ENCODE data around the gene C1GALT1C1. TPM values are rescaled to one million over a fixed set of nuclear protein-coding genes. Genes with fewer than 3 reads are reported as not detected.
"Not testable (repeated sequence)": the region's sequence is repeated elsewhere in the genome, so short reads cannot be mapped to it uniquely, and the experiment has no call there.

The C1GALT1C1 gene
- polyA plus RNA-seq, 1 experiment: 28.2 TPM

GRCh38 chrX:120653000-120653399 lies 23.1 kb upstream of the C1GALT1C1 start:
- POLR2A ChIA-PET: no interaction called here
- Histone ChIP-seq H3K4me3 (ENCODE audit: low read depth, low read length) (no peak overlapping the region), H3K27me3 (ENCODE audit: control insufficient read depth, insufficient read depth, low read length) (no peaks in the 10 kb centered on the region), H3K36me3 (ENCODE audit: control insufficient read depth, insufficient read depth, low read length) (no peaks in the 10 kb centered on the region)
- TF ChIP-seq, protein P1, sequence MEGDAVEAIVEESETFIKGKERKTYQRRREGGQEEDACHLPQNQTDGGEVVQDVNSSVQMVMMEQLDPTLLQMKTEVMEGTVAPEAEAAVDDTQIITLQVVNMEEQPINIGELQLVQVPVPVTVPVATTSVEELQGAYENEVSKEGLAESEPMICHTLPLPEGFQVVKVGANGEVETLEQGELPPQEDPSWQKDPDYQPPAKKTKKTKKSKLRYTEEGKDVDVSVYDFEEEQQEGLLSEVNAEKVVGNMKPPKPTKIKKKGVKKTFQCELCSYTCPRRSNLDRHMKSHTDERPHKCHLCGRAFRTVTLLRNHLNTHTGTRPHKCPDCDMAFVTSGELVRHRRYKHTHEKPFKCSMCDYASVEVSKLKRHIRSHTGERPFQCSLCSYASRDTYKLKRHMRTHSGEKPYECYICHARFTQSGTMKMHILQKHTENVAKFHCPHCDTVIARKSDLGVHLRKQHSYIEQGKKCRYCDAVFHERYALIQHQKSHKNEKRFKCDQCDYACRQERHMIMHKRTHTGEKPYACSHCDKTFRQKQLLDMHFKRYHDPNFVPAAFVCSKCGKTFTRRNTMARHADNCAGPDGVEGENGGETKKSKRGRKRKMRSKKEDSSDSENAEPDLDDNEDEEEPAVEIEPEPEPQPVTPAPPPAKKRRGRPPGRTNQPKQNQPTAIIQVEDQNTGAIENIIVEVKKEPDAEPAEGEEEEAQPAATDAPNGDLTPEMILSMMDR (IDR thresholded peaks at IDR 0.05; ENCODE audit: insufficient read depth, low read depth, low read length): no peak
- CTCF ChIA-PET: no interaction called here
- DNase-seq (ENCODE audit: low read depth): no peak

DNA sequence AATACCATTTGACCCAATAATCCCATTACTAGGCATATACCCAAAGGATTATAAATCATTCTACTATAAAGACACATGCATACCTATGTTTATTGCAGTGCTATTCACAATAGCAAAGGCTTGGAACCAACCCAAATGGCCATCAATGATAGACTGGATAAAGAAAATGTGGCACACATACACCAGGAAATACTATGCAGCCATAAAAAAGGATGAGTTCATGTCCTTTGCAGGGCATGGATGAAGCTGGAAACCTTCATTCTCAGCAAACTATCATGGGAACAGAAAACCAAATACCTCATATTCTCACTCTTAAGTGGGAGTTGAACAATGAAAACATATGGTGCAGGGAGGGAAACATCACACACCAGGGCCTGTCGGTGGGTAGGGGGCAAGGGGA lies 22.4 kb upstream of the C1GALT1C1 start:
- CTCF ChIA-PET; POLR2A ChIA-PET; H3K4me3 ChIP-seq (ENCODE audit: low read depth, low read length): not testable (repeated sequence)

GRCh38 chrX:120647127-120647526 lies 17.3 kb upstream of the C1GALT1C1 start:
- Histone ChIP-seq H3K36me3 (ENCODE audit: control insufficient read depth, insufficient read depth, low read length) (no peaks in the 10 kb centered on the region), H3K27me3 (ENCODE audit: control insufficient read depth, insufficient read depth, low read length) (no peaks in the 10 kb centered on the region), H3K4me3 (ENCODE audit: low read depth, low read length) (no peak overlapping the region)
- DNase-seq (ENCODE audit: low read depth): no peak
- ChIA-PET POLR2A (no interaction called here), CTCF (no interaction called here)
- TF ChIP-seq, protein P1 (IDR thresholded peaks at IDR 0.05; ENCODE audit: insufficient read depth, low read depth, low read length): no peak

More for the DNA sequence above, 22.4 kb upstream of the C1GALT1C1 start:
- not testable (repeated sequence) for H3K27me3 ChIP-seq (ENCODE audit: control insufficient read depth, insufficient read depth, low read length); DNase-seq (ENCODE audit: low read depth); H3K36me3 ChIP-seq (ENCODE audit: control insufficient read depth, insufficient read depth, low read length)

DNA sequence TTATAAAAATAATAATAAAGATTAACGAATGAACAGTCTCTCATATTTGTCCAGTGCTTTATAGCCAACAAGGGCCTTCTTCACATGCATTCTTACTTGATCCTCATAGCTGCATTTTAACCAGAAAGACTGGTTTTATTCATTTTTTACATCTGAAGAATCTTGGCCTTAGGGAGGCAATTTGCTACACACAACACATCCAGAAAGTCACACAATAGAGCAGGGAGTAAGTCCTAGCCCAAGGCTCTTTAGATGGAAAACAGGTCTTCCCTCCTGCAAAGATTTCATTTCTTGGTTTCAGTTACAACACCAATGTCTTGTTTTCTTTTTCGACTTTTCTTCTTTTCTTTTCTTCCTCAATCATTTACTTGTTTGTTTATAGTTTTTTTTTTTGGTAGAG lies 13.0 kb upstream of the C1GALT1C1 start:
- no peaks in the 10 kb centered on the region for H3K27me3 ChIP-seq (ENCODE audit: control insufficient read depth, insufficient read depth, low read length)
- POLR2A ChIA-PET: no interaction called here

DNA sequence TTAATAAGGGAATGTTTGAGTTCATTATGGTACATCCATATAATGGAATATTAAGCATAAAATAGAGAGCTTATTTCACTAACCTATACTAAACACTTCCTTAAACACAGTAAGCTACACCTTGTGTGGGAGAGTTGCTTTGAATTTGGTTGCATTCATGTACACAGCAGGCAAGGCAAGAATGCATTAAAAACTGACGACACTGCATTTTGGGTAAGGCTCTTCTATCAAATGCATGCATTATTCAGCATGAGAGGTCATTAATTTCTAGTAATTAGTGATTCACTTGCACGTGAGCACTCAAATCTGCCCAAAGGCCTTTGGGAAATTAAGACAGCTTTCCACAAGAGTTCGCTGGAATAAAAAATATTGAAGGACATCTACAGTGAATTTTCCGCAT lies 8.8 kb upstream of the C1GALT1C1 start:
- no peaks in the 10 kb centered on the region for H3K36me3 ChIP-seq (ENCODE audit: control insufficient read depth, insufficient read depth, low read length)
- no peak overlapping the region for H3K4me3 ChIP-seq (ENCODE audit: low read depth, low read length)
- DNase-seq (ENCODE audit: low read depth): no peak
- ChIA-PET CTCF (no interaction called here), POLR2A (no interaction called here)
- H3K27me3 ChIP-seq (ENCODE audit: control insufficient read depth, insufficient read depth, low read length): no peaks in the 10 kb centered on the region
- TF ChIP-seq, protein P1 (IDR thresholded peaks at IDR 0.05; ENCODE audit: insufficient read depth, low read depth, low read length): no peak

More for the DNA sequence above, 13.0 kb upstream of the C1GALT1C1 start:
- CTCF ChIA-PET: no interaction called here
- H3K36me3 ChIP-seq (ENCODE audit: control insufficient read depth, insufficient read depth, low read length): no peaks in the 10 kb centered on the region
- DNase-seq (ENCODE audit: low read depth): no peak
- H3K4me3 ChIP-seq (ENCODE audit: low read depth, low read length): no peak overlapping the region
- TF ChIP-seq, protein P1 (IDR thresholded peaks at IDR 0.05; ENCODE audit: insufficient read depth, low read depth, low read length): no peak

GRCh38 chrX:120625371-120625770 lies 4.5 kb downstream of the C1GALT1C1 start:
- Histone ChIP-seq H3K4me3 (ENCODE audit: low read depth, low read length) (peak overlapping the region; percentile 11), H3K27me3 (ENCODE audit: control insufficient read depth, insufficient read depth, low read length) (no peaks in the 10 kb centered on the region), H3K36me3 (ENCODE audit: control insufficient read depth, insufficient read depth, low read length) (no peaks in the 10 kb centered on the region)
- DNase-seq (ENCODE audit: low read depth): peak; percentile 37
- POLR2A ChIA-PET: no interaction called here
- CTCF ChIA-PET: interaction anchor here (0.9 kb wide), 1 partner anchor 8 kb away, joined by 3 read pairs; no protein-coding TSS in a partner anchor
- TF ChIP-seq, protein P1 (IDR thresholded peaks at IDR 0.05; ENCODE audit: insufficient read depth, low read depth, low read length): no peak

Measured in BJ (cell line).